ENCODE data around the gene CPT1A.
"Not testable (repeated sequence)": the region's sequence is repeated elsewhere in the genome, so short reads cannot be mapped to it uniquely, and the experiment has no call there.

The CPT1A gene

DNA sequence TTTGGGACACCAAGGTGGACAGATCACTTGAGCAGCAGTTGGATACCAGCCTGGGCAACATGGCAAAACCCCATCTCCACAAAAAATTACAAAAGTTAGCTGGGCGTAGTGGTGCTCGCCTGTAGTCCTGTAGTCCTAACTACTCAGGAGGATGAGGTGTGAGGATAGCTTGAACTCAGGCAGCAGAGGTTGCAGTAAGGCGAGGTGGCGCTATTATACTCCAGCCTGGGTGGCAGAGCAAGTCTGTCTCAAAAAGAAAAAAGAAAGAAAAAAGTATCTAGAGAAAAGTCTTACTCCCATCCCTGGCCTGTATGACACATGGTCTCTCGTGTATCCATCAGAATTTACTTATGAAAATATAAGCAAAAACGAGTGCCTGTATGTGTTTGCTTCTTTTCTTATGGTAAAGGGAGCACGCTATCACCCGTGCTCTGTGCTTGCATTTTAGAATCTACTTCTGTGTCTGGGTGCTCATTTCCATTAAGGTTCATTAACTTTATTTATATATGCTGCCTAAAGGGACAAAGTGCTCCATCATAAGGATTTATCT lies 15.4 kb upstream of the CPT1A start:
- Histone ChIP-seq H3K79me2 (ENCODE audit: insufficient read depth, low read length) (no peaks in the 10 kb centered on the region), H3K27me3 (ENCODE audit: low read length) (no peaks in the 10 kb centered on the region), H3K4me2 (ENCODE audit: low read depth, low read length, poor library complexity, severe bottlenecking) (no peak overlapping the region), H3K36me3 (ENCODE audit: low read length) (no peaks in the 10 kb centered on the region), H3K4me3 (ENCODE audit: insufficient read depth, low read length, poor library complexity, severe bottlenecking) (no peak overlapping the region), H2AFZ (ENCODE audit: low read depth, low read length, severe bottlenecking) (no peak overlapping the region), H3K9me3 (ENCODE audit: insufficient read depth, low read length) (no peaks in the 10 kb centered on the region), H3K9ac (ENCODE audit: low read length) (no peak overlapping the region), H3K9me2 (replicated peaks; ENCODE audit: insufficient read depth, low read length) (no peaks in the 10 kb centered on the region), H3F3A (ENCODE audit: insufficient read depth) (no peaks in the 10 kb centered on the region), H3K27ac (ENCODE audit: low read depth, low read length) (no peak overlapping the region), H4K20me1 (ENCODE audit: low read depth, low read length) (no peaks in the 10 kb centered on the region)
- TF ChIP-seq EZH2phosphoT487 (conservative IDR thresholded peaks at IDR 0.05; ENCODE audit: low read length), result no peak
- TF ChIP-seq, protein P1, sequence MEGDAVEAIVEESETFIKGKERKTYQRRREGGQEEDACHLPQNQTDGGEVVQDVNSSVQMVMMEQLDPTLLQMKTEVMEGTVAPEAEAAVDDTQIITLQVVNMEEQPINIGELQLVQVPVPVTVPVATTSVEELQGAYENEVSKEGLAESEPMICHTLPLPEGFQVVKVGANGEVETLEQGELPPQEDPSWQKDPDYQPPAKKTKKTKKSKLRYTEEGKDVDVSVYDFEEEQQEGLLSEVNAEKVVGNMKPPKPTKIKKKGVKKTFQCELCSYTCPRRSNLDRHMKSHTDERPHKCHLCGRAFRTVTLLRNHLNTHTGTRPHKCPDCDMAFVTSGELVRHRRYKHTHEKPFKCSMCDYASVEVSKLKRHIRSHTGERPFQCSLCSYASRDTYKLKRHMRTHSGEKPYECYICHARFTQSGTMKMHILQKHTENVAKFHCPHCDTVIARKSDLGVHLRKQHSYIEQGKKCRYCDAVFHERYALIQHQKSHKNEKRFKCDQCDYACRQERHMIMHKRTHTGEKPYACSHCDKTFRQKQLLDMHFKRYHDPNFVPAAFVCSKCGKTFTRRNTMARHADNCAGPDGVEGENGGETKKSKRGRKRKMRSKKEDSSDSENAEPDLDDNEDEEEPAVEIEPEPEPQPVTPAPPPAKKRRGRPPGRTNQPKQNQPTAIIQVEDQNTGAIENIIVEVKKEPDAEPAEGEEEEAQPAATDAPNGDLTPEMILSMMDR (IDR thresholded peaks at IDR 0.05; ENCODE audit: insufficient read depth, low read length, poor library complexity, severe bottlenecking), result no peak

DNA sequence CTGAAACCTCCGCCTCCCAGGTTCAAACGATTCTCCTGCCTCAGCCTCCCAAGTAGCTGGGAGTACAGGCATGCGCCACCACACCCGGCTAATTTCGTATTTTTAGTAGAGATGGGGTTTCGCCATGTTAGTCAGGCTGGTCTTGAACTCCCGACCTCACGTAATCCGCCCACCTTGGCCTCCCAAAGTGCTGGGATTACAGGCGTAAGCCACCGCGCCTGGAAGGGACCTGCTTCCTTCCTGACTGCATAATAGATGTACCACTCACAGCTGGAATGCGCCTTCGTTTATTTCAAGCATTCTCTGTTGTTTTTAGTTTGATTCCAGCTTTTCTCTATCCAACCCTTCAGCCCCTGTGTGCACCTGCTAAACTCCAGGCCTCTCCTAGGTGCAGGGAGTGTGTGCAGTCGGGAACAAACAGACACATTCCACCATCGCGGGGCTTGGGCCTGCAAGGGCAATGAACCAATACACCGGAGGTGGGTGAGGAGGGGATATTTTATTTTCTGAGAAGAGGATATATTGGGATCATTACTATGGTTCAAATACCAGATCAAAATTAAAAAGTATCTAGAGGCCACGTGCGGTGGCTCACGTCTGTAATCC lies 14.8 kb upstream of the CPT1A start:
- H3F3A ChIP-seq (ENCODE audit: insufficient read depth); H3K4me3 ChIP-seq (ENCODE audit: insufficient read depth, low read length, poor library complexity, severe bottlenecking); H3K9ac ChIP-seq (ENCODE audit: low read length); H3K9me2 ChIP-seq (replicated peaks; ENCODE audit: insufficient read depth, low read length); H2AFZ ChIP-seq (ENCODE audit: low read depth, low read length, severe bottlenecking); H3K4me2 ChIP-seq (ENCODE audit: low read depth, low read length, poor library complexity, severe bottlenecking); H3K27ac ChIP-seq (ENCODE audit: low read depth, low read length); H3K9me3 ChIP-seq (ENCODE audit: insufficient read depth, low read length); H3K79me2 ChIP-seq (ENCODE audit: insufficient read depth, low read length); H3K36me3 ChIP-seq (ENCODE audit: low read length); H3K27me3 ChIP-seq (ENCODE audit: low read length); H4K20me1 ChIP-seq (ENCODE audit: low read depth, low read length): not testable (repeated sequence)

DNA sequence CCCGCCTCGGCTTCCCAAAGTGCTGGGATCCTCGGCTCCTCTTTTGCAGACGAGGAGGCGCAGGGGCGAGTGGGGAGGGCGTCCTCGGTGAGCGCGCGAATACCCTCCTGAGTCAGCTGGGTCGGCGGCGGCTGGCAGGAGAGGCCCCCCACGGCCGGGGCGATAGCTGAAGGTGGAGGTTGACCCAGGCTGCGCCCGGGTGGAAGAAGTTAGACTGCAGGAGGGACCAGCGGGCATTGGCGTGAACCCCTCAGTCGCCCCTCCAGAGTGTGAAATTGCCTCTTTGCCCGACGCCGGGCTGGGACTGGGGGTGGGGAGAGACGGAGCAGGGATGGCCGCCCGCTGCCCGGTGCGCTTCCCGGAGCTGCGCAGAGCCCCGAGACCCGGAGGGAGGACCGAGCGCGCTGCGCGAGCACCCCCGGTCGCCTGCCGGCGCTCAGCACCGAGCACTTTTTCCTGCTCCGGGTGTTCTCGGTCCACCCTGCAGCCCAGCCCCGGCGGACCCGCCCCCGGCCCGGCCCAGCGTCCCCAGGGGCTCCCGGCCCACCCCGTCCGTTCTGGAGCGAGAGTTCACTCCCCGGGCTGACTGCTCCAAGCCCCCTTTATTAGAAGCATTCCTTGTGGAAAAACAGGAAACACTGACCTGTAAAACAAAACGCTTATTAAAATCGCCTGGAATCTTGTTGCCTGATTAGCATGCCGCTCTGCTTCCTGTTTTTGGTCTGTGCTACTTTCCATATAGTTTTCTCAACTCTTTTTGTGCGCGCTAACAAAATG lies 13.7 kb upstream of the CPT1A start:
- no peak for TF ChIP-seq EZH2phosphoT487 (conservative IDR thresholded peaks at IDR 0.05; ENCODE audit: low read length)
- TF ChIP-seq, protein P1 (IDR thresholded peaks at IDR 0.05; ENCODE audit: insufficient read depth, low read length, poor library complexity, severe bottlenecking), result no peak
- Histone ChIP-seq H3K27ac (ENCODE audit: low read depth, low read length) (no peak overlapping the region), H3K79me2 (ENCODE audit: insufficient read depth, low read length) (no peaks in the 10 kb centered on the region), H3K4me2 (ENCODE audit: low read depth, low read length, poor library complexity, severe bottlenecking) (no peak overlapping the region), H3F3A (ENCODE audit: insufficient read depth) (no peaks in the 10 kb centered on the region), H4K20me1 (ENCODE audit: low read depth, low read length) (no peaks in the 10 kb centered on the region), H3K4me3 (ENCODE audit: insufficient read depth, low read length, poor library complexity, severe bottlenecking) (no peak overlapping the region), H3K9me2 (replicated peaks; ENCODE audit: insufficient read depth, low read length) (no peaks in the 10 kb centered on the region), H3K9me3 (ENCODE audit: insufficient read depth, low read length) (no peaks in the 10 kb centered on the region), H3K9ac (ENCODE audit: low read length) (no peak overlapping the region), H3K36me3 (ENCODE audit: low read length) (no peaks in the 10 kb centered on the region), H2AFZ (ENCODE audit: low read depth, low read length, severe bottlenecking) (no peak overlapping the region), H3K27me3 (ENCODE audit: low read length) (no peaks in the 10 kb centered on the region)
